Activated CD4-positive, CD25-positive, alpha-beta regulatory T cell treated with anti-CD3 and anti-CD28 coated beads, Interleukin-2, amount 50 U/mL, for 24 hours (primary cell): ENCODE measurements around the gene DIP2C.
"Not testable (repeated sequence)": the region's sequence is repeated elsewhere in the genome, so short reads cannot be mapped to it uniquely, and the experiment has no call there.

Experiments used
- ATAC-seq, 2 donors: fragments of 150-1000 bp; cut with Tn5 transposase; one replicate each; pipeline ENCODE4 v1.10.0; 2021; ENCODE audit warnings: mild to moderate bottlenecking in 1 of 2, moderate library complexity in 1 of 2

DIP2C gene

DNA sequence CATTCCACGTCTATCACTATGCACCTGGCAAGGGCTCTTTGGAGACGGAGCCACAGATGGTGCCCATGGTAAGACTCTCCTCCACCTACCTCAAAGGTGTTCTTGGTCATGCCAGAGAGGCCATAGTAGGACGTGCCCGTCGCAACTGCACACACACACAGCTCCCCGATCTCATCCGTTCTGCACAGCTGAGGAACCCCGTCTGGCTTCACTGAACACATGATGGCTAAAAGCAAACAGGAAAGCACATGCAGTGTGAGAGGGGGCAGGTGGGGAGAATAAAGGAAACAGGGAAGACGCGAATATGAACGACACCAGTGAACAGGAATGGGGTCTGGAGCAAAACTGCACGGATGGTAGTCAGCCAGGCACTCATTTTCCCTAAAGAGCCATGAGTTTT is 323.3 kb downstream of the DIP2C start:
- ATAC-seq = no peak

DNA sequence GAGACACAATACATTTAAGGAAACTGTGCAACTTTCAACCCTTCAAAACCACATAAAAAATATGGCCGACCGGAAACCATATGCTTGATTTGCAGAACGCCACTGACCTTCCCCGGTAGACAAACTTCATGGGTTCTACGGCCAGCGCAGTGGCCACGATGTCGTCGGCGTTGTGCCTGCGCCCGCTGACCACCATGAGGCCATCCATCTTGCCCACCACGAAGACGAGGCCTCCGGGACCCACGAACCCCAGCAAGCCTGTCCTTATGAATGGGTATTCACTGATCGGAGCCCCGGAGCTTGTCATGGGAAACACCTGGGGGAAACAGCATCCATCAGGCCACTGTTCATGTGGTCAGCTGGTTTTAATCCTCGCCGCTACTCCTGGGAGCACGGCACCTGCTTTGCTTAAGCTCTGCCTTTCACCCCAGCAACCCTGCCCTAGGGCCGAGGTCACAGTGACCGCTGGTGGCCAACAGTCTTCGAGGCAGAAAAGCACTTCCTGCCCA is 325.1 kb downstream of the DIP2C start:
- no peak for ATAC-seq

DNA sequence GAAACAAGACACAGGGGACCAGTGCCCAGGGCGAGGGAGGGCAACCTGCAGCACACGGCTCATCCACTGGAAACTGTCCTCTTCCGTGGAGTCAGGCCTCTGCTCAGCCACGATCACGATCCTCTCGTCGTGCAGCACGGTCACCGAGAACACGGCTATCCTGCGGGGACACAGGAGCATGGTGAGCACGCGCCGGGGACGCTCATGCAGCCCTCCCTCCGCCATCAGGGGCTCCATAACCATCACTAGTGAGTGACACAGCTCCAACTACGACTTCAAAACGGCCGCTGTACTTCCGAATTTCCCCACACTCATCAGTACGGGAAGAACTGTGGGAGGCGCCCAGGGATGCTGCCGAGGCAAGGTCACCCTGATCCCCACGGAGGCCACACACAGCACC is 326.3 kb downstream of the DIP2C start:
- no peak for ATAC-seq

DNA sequence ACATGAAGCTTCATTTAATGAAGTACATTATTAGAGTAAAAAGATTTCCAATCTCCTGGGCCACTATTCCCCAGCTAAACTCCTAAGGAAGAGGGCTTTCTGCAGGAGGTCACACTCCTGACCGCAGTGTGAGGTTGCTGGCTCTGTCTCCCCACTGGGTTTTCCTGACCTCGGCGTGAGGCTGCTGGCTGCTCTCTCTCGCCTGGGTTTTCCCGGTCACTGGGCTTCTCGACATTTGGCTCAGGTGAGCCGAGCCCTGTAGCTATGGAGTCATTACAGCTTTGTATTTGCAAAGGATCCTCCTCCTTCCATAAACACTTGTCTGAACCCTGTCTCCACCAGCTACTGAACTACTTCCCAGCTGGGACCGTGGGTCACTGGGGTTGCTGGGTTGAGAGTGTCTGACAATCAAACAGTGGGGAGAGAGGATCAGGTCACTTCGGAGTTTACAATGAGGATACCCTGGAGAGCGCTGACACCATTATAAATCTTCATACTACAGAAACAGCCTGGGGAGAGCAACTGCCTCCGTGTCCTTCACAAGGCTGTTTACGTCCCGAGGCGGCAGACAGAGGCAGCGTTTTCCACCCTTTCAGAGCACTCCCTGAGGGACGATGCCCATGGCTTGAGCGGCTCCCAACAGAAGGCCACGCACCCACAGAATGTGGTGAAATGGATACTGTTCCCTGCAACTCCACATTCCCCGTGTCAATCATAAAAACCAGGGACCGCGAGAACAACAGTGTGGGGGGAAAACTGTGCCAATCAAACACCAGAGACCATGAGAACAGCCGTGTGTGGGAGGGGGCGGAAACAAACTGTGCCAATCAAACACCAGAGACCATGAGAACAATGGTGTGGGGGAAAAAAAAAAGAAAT is 328.0 kb downstream of the DIP2C start:
- ATAC-seq = no peak

DNA sequence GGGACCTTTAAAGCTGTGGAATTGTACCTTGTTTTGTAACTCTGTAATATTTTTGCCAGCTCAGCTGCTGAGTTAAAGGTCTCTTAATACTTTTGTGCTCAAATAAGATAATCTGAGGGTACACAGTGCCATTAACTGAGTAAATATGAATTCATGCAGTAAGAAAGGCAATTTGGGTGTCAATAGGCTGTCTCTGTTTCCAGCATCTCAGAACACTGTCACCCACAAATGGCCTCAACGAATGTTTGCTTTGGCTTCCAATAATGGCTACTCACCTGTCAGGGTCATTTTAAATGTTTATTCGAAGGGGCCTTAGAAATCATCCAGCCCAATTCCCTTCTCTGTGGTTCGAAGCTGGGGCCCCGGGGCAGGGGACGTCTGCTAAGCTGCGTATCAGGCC is 328.8 kb downstream of the DIP2C start:
- no peak for ATAC-seq

DNA sequence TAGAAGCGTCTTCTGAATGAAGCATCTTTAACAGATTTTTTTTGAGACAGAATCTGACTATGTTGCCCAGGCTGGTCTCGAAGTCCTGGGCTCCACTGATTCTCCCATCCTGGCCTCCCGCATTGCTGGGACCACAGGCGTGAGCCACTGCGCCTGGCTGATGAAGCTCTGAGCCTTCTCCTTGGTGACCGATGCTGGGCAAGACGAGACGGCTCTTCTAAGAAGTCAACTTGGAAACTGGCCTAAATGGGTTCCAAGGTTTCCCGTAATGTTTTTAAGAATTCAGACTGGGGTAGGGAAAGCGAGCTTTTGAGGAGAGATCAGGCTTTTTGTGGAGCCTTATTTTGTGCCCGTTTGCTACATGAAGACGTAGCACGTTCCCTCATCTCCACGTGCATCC is 329.7 kb downstream of the DIP2C start:
- no peak for ATAC-seq

DNA sequence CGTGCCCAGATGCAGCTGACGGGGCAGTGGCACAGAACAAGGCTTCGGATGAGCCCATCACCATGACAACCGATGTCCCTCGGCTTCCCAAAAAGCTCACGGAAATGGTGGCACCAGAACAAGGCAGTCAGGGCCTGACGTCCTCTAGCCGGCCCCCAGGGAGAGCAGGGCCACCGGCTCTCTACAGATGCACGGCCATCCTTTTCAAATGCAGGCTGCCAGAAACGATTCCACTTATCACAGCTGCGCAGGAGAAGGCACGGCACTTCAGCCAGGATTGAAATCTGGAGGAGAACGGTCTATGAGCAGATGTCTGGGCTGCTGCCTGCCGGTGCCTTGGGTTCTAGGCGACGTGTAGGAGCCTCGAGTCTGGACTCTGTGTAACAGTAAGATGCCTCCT is 330.4 kb downstream of the DIP2C start:
- ATAC-seq = no peak

DNA sequence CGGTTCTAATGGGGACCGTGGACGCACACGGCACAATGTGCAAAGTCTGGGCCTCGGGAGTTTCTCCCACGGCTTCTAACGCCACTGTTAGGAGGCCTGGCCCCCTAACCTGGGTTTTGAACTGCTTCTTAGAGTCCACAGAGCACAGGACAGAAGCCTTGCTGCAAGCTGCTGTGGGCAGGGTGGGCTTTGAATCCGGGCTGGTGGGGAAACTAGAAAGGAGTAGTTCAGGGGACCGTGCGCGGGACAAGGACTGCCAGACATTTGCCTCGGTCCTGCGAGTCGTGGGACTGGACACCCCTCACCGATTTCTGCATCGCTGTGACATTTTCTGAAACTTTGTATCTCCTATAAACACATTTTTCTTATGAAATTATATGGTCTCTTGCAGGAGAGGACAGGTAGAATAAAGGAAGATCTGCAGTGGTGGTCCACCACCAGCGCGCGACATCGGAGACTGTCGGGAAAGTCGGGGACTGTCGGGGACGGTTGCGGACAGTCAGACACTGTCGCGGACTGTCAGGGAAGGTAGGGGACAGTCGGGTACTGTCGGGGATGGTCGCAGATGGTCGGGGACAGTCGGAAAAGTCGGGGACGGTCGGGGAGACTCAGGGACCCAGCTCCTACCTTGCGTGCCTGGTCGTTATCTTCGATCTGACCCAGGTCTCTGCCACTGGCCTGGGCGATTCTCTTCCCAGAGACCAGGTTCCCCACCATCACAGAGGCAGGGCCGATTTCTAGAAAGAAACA is 332.1 kb downstream of the DIP2C start:
- ATAC-seq = no peak

DNA sequence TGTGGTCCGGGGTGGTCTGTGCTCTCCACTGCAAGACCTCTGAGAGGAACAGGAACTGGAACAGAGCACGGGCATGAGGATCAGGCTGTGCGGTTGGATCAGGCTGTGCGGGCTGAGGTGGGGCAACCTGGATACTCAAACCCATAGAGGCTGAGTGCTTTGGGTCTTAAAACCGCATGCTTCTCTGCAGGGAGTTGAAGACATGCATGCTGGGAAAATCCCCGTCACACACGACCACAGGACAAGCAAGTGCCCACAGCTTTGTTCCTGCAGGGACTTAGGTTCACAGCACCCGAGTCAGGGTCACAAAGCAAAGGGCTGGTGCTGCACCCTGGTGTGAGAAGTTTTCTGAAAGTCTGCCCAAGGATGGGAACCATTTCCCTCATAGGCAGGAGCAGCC is 333.0 kb downstream of the DIP2C start:
- no peak for ATAC-seq

DNA sequence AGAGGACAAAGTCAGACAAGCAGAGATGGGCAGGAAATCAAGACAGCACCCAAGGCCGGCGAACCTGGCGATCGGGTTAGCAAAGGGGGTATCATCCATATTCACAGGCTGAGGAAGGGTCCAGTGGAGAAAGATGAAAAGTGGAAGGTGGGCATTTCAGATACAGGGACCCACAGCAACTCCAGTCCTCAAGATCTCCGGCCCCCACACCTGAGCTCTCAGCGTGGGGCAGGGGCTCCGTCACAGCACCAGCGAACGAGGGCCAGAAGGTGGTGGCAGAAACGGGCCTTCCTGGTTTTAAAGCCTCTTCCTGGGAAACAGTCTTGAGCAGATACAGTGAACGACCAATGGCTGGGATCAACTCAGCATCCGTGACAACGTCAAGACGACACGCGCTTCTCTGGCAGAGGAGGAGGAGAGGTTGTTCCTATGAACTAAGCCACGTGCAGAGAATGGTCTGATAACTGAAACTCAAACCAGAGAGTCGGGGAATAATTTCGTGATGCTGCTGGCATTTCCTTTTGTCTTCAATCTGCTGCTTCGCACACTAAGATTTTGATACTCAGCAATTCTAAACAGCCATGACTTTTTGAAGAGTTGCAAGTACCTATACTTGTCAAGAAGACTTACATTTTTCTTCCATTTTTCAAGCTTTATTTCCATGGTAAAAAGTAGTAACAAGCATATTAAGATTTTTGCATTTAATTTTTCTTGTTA is 334.4 kb downstream of the DIP2C start:
- no peak for ATAC-seq

DNA sequence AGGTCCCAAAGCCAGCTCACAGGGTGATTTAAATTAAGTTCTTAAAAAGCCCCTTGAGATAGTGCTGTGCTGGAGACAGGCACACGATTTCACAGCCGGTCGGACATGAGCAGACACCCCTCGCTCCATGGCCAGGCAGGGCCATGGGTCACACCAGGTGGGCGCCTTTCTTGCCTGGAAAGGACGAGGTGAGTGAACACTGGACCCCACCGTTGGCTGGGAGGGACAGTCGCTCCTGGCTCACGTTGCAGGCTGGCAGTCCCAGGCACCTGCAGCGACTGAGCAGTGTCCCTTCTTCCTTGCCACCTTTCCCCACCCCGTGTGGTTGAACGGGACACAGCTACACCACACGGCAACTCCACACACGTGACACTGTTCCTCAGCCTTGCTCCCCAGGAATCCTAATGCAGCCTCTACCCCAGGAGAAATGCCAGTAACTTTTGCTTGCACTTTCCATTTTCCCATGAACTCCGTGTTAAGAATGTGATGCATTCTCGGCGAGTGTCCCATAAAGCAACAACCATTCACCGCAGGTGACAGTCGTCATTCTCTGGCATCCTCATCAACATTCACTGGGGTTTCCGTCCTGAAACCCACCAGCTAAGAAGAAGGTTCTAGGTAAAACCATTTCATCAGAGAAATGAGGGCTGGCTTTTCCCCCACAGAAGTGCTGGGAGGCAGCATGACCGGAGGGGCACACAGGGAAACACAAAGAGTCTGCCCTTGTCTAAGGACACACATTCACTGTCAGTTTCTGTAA is 336.8 kb downstream of the DIP2C start:
- no peak for ATAC-seq

DNA sequence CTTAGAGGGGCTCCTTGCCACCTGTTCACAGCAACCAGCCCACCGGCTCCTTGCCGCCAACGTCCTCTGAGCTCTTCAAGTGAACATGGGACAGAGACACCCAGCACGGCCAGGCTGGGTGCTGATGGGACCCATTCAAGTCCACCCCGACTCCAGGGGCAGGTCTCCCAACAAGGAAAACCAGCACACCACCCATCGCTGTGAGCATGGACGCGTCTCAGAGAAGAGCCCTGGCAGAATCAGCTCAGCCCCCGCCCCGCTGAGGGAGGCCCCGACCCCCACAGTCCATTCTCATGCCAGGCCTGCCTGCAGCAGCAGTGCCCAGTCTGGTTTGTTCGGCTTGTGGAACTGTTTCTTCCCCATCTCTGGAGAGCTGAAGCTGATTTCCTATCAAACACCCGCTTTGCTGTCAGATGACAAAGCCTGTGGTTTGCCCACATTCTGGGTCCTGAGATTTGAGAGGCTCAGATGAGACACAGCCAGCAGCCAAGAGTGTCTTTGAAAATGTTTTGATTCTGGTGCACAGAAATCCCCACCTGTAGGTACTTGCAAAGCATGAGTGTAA is 337.6 kb downstream of the DIP2C start:
- no peak for ATAC-seq

DNA sequence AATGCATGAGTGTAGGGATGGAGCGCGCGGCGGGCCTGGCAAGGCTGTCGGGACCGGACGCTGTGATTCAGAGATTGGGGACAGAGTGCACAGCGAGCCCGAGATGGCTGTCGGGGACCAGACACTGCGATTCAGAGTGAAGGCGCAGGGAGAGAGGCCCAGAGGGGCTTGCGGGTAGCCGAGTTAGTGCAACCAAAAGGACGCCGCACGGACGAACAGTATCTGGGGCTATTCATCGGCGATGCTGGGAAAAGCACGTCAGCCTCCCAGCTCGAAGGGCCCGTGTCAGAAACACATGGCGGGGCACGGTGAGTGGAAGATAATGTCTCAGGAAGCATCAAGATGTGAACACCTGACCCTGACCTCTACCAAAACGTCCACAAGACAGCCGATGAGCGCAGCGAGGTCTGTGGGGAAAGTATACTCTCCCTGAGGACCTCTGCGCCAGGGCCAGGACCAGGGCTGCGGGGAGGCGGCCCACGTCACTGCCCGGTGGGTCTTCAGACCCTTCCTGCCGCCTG is 338.4 kb downstream of the DIP2C start:
- ATAC-seq = no peak

DNA sequence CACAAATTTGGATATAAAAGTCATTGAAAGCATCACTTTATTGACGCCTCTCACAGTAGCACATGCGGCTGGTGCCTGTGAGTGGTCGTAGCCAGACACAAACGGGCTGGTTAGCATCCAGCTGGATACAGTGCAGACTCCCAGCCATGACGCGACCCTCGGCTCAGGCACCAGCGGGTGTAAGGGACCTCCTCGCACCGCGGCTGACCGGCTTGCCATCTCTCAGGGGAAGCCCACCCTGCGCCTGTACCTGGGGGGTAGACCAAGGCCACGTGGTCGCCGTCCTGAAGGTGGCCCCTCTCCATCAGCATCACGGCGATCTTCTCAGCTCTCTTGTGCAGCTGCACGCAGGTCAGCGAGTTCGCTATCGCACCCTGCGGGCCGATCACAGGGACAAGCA is 340.4 kb downstream of the DIP2C start:
- ATAC-seq = no peak

DNA sequence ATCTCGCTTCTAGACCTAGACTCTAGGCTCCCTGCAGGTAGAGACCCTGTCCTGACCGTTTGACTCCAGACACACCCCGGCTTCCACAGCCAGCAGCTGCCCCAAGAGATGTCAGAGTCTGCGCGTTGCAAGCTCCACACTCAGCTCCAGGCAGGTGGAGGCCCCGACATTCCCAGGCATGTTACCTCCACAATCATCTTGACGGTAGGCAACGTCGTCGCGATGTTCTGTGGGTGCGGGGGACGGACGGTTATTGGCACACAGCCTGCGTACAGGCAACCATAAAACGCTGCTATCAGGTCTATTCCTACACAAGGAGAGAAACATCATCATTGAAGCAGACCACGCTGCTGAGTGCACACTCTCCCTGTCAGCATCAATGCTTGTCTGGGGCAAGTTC is 341.0 kb downstream of the DIP2C start:
- no peak for ATAC-seq

DNA sequence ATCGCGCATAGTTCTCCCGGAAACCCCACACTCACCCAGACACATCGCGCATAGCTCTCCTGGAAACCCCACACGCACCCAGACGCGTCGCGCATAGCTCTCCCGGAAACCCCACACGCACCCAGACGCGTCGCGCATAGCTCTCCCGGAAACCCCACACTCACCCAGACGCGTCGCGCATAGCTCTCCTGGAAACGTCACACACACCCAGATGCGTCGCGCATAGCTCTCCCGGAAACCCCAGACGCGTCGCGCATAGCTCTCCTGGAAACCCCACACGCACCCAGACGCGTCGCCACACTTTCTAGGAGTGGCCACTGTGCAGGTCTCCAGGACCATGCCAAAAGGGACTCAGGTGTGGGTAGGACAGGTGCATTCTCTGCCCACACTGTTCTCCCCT is 341.7 kb downstream of the DIP2C start:
- not testable (repeated sequence) for ATAC-seq

DNA sequence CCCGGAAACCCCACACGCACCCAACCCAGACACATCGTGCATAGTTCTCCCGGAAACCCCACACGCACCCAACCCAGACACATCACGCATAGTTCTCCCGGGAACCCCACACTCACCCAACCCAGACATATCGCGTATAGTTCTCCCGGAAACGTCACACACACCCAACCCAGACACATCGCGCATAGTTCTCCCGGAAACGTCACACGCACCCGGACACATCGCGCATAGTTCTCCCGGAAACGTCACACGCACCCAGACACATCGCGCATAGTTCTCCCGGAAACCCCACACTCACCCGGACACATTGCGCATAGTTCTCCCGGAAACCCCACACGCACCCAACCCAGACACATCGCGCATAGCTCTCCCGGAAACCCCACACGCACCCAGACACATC is 342.3 kb downstream of the DIP2C start:
- not testable (repeated sequence) for ATAC-seq

DNA sequence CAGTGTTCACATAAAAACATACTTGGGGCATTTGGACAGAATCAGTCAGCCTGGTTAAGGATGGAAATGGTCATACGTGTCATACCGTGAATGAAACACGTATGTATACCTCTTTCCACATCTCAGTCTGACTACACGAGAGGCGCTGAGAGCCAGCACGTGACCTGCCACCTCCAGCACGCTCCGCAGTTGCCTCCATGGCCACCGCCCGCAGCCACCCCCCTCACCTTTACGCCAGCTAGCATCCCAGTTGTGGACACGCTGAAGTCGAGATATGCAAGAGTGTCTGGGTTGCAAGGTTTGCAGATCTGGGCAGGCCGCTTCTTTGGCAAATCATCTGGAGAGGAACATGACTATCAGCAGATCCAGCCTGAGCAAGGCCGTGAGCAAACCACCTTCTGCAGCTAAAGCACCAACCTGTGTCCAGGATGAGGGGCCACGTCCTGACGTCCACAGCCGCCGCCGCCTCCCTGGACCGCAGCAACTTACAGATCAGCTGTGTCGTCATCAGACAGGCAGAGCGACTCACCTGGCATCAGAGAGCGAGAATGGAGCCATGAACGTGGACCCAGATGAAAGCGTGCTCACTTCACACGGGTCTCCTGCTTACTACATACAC is 344.8 kb downstream of the DIP2C start:
- no peak for ATAC-seq

DNA sequence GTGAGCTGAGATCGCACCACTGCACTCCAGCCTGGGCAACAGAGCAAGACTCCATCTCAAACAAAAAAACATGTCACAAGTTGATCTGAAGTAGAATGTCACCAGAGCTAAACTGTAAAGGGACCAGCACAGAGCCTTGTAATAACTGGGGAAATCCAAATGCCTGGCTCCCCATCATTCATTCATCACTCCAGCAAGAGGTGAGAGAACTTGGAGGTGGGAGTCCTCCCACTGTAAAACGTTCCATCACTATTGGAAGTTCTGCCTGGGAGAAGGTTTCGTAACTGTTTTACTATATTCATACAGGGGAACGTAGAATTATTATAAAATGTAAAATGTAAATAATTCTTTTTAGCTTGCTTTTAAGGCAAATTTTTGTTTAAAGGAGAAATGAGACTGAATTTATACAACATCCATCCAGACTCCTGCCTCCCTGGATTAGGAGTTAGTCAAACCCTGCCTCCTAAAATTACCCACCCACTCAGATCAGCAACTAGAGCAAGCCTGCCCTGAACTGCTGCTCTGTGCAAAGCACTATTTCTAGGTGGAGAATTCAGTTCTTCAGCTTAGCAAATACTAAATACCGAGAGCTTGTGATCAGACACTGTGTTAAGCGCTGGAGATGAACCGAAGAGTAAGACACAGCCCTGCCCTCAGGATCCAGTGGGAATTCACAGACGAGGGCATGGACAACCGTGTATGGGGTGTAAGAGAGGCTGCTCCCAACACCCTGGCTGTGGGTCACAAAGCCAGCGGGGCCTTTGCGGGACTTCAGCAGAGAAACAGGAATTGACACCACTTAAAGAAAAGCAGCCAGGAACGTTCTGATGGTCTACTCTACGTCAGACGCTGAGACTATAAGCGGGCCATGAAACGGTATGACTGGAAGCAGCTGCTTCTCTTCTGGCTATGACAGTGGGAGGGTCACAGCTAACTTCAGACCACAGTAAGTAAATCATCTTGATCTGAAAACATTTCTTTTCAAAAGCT is 345.9 kb downstream of the DIP2C start:
- no peak for ATAC-seq

DNA sequence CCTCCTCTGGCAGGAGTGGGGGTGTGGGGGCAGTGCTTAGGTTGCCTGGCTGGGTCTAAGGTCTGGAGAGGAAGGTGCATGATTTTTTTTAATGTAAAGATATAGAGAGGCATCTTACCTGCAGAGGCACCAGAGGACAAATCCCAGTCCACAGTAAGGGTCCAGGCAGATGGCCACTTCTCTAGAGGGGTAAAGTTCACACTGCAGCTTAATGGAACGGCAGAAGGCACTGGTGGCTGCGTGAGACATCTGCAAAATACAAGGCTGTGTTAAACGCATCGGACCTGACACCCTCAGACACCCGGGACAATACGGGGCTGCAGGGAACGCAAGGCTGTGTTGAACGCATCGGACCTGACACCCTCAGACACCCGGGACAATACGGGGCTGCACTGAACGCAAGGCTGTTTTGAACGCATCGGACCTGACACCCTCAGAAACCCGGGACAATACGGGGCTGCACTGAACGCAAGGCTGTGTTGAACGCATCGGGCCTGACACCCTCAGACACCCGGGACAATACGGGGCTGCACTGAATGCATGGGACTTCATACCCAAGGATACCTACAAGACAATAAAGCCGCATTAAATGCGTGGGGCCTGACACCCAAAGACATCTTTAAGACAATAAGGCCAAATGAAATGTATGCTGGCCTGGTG is 348.3 kb downstream of the DIP2C start:
- ATAC-seq = no peak
